ENCODE measurements around the gene DNAJC12.

GRCh38 chr10:67816719-67817118 lies 21.3 kb downstream of the DNAJC12 start:
- TF ChIP-seq EZH2phosphoT487 (IDR thresholded peaks at IDR 0.05; ENCODE audit: borderline replicate concordance, low read depth, low read length) (no peak), CTCF (conservative IDR thresholded peaks at IDR 0.05; ENCODE audit: low read length) (no peak)

Measured in OCI-LY7 (cell line).